Measurements from ENCODE around the gene HAUS8.

HAUS8 gene

GRCh38 chr19:17079710-17080439 is 4.6 kb upstream of the HAUS8 start:
- H3K9ac ChIP-seq (ENCODE audit: low read length) = peak overlapping the region; percentile 45
- H3K79me2 ChIP-seq (ENCODE audit: insufficient read depth, low read length) = peaks cover 94% of the 10 kb centered on the region
- H2AFZ ChIP-seq (ENCODE audit: low read depth, low read length, severe bottlenecking) = no peak overlapping the region
- H4K20me1 ChIP-seq (ENCODE audit: low read depth, low read length) = no peaks in the 10 kb centered on the region; the same call in 1 of the 2 replicates
- H3K36me3 ChIP-seq (ENCODE audit: low read length) = no peaks in the 10 kb centered on the region
- H3K9me3 ChIP-seq (ENCODE audit: insufficient read depth, low read length) = no peaks in the 10 kb centered on the region
- H3K27ac ChIP-seq (ENCODE audit: low read depth, low read length) = peak overlapping the region; percentile 11
- no peaks in the 10 kb centered on the region for H3K27me3 ChIP-seq (ENCODE audit: low read length)
- H3F3A ChIP-seq (ENCODE audit: insufficient read depth) = 0 out of 2 replicates have a peak, but pooled peaks cover 1% of the 10 kb centered on the region
- H3K9me2 ChIP-seq (replicated peaks; ENCODE audit: insufficient read depth, low read length) = no peaks in the 10 kb centered on the region
- TF ChIP-seq EZH2phosphoT487 (conservative IDR thresholded peaks at IDR 0.05; ENCODE audit: low read length) (no peak), CTCF (IDR thresholded peaks at IDR 0.05; ENCODE audit: insufficient read depth, low read length, poor library complexity, severe bottlenecking) (peak; percentile 34)
- peak overlapping the region; percentile 31 for H3K4me3 ChIP-seq (ENCODE audit: insufficient read depth, low read length, poor library complexity, severe bottlenecking)
- peak overlapping the region; percentile 48 for H3K4me2 ChIP-seq (ENCODE audit: low read depth, low read length, poor library complexity, severe bottlenecking)

GRCh38 chr19:17078920-17079709 is 3.9 kb upstream of the HAUS8 start:
- Histone ChIP-seq H3K9ac (ENCODE audit: low read length) (peak overlapping the region; percentile 45), H3K27ac (ENCODE audit: low read depth, low read length) (peak overlapping the region; percentile 11), H2AFZ (ENCODE audit: low read depth, low read length, severe bottlenecking) (no peak overlapping the region), H3K79me2 (ENCODE audit: insufficient read depth, low read length) (peaks cover 94% of the 10 kb centered on the region), H3K9me2 (replicated peaks; ENCODE audit: insufficient read depth, low read length) (no peaks in the 10 kb centered on the region), H3F3A (ENCODE audit: insufficient read depth) (peaks cover 6% of the 10 kb centered on the region; the same call in 1 of the 2 replicates), H3K27me3 (ENCODE audit: low read length) (no peaks in the 10 kb centered on the region), H3K4me3 (ENCODE audit: insufficient read depth, low read length, poor library complexity, severe bottlenecking) (peak overlapping the region; percentile 31), H3K9me3 (ENCODE audit: insufficient read depth, low read length) (no peaks in the 10 kb centered on the region), H4K20me1 (ENCODE audit: low read depth, low read length) (no peaks in the 10 kb centered on the region; the same call in 1 of the 2 replicates), H3K36me3 (ENCODE audit: low read length) (no peaks in the 10 kb centered on the region), H3K4me2 (ENCODE audit: low read depth, low read length, poor library complexity, severe bottlenecking) (peak overlapping the region; percentile 48)
- TF ChIP-seq CTCF (IDR thresholded peaks at IDR 0.05; ENCODE audit: insufficient read depth, low read length, poor library complexity, severe bottlenecking) = no peak
- no peak for TF ChIP-seq EZH2phosphoT487 (conservative IDR thresholded peaks at IDR 0.05; ENCODE audit: low read length)

GRCh38 chr19:17078036-17078919 is 3.0 kb upstream of the HAUS8 start:
- Histone ChIP-seq H3K9me2 (replicated peaks; ENCODE audit: insufficient read depth, low read length) (no peaks in the 10 kb centered on the region), H3F3A (ENCODE audit: insufficient read depth) (peaks cover 6% of the 10 kb centered on the region; the same call in 1 of the 2 replicates), H3K27ac (ENCODE audit: low read depth, low read length) (no peak overlapping the region), H3K36me3 (ENCODE audit: low read length) (no peaks in the 10 kb centered on the region), H2AFZ (ENCODE audit: low read depth, low read length, severe bottlenecking) (no peak overlapping the region), H3K9me3 (ENCODE audit: insufficient read depth, low read length) (no peaks in the 10 kb centered on the region), H3K9ac (ENCODE audit: low read length) (peak overlapping the region; percentile 45; the same call in 1 of the 2 replicates), H4K20me1 (ENCODE audit: low read depth, low read length) (peaks cover 3% of the 10 kb centered on the region; the same call in 1 of the 2 replicates), H3K79me2 (ENCODE audit: insufficient read depth, low read length) (peaks cover 94% of the 10 kb centered on the region), H3K27me3 (ENCODE audit: low read length) (no peaks in the 10 kb centered on the region), H3K4me2 (ENCODE audit: low read depth, low read length, poor library complexity, severe bottlenecking) (peak overlapping the region; percentile 77), H3K4me3 (ENCODE audit: insufficient read depth, low read length, poor library complexity, severe bottlenecking) (no peak overlapping the region)
- no peak for TF ChIP-seq EZH2phosphoT487 (conservative IDR thresholded peaks at IDR 0.05; ENCODE audit: low read length)
- no peak for TF ChIP-seq CTCF (IDR thresholded peaks at IDR 0.05; ENCODE audit: insufficient read depth, low read length, poor library complexity, severe bottlenecking)
